GM12878 (cell line): ENCODE measurements around the gene VSTM2L. TPM values are rescaled to one million over a fixed set of nuclear protein-coding genes. Genes with fewer than 3 reads are reported as not detected.

Source experiments
- ATAC-seq: fragments of 200-7000 bp; cut with Tn5 transposase; 3 replicates; pipeline ENCODE4 v1.9.1; 2020; ENCODE audit warnings: mild to moderate bottlenecking, moderate library complexity
- BruUV-seq: library from RNA; stranded (reverse); fragments of 400-500 nt; replicated peaks from 2 replicates; lab custom pipeline; 2021; lab: Mats Ljungman, UMichigan
- CTCF ChIA-PET: fragments of 300-600 bp; sonication (Branson Sonifier 250); formaldehyde crosslinking; extraction: SDS; loops from one replicate; lab custom pipeline; 2021; ENCODE audit warnings: inconsistent platforms; lab: Yijun Ruan, JAX
- POLR2A ChIA-PET: fragments of 350-600 bp; formaldehyde crosslinking; extraction: SDS; loops from one replicate; lab custom pipeline; 2021; ENCODE audit warnings: inconsistent platforms; lab: Charles Lee
- RAD21 ChIA-PET: fragments of 300-600 bp; sonication (Branson Sonifier 250); formaldehyde crosslinking; loops from one replicate; lab custom pipeline; 2023; ENCODE audit warnings: antibody characterized with exemption; ENCODE audit not compliant: unreplicated experiment; lab: Charles Lee
- SMC1A ChIA-PET: fragments of 300-600 bp; sonication (Branson Sonifier 250); formaldehyde crosslinking; loops from one replicate; lab custom pipeline; 2023; ENCODE audit not compliant: unreplicated experiment, uncharacterized antibody; lab: Charles Lee
- DNase-seq: peaks from one replicate; pipeline ENCODE4 v3.0.0-alpha.2; 2011; ENCODE audit warnings: low read depth, low spot score
- FAIRE-seq: peaks from 3 replicates; lab custom pipeline; 2011; peaks lifted over from hg19 to GRCh38; lab: Jason Lieb, UNC
- H2AFZ ChIP-seq: 2 replicates; pipeline ENCODE4 v1.6.0; 2011; ENCODE audit warnings: low read depth, low read length, control low read depth; ENCODE audit not compliant: control insufficient read depth
- H3K27ac ChIP-seq: 2 replicates; pipeline ENCODE4 v1.5.1; 2011; ENCODE audit warnings: control low read depth; ENCODE audit not compliant: control insufficient read depth, insufficient read depth
- H3K27me3 ChIP-seq, 2 experiments: replicated peaks in 1 of 2; 2 replicates each; pipeline versions ENCODE4 v1.6.0 to v1.6.1; 2011; ENCODE audit warnings: low read length in 1 of 2; ENCODE audit not compliant: control insufficient read depth in 2 of 2, insufficient read depth in 2 of 2
- H3K36me3 ChIP-seq, 2 experiments: 2 replicates each; pipeline ENCODE4 v1.5.1; 2011; ENCODE audit warnings: low read length in 1 of 2; ENCODE audit not compliant: control insufficient read depth in 2 of 2, insufficient read depth in 2 of 2
- H3K4me1 ChIP-seq: 2 replicates; pipeline ENCODE4 v1.6.1; 2011; ENCODE audit warnings: mild to moderate bottlenecking, low read length, moderate library complexity, mixed read lengths; ENCODE audit not compliant: control insufficient read depth, insufficient read depth
- H3K4me2 ChIP-seq: 2 replicates; pipeline ENCODE4 v1.6.0; 2011; ENCODE audit warnings: control low read depth; ENCODE audit not compliant: control insufficient read depth, insufficient read depth
- H3K4me3 ChIP-seq: fragments of 200-600 bp; sonication (generic); 2 replicates; pipeline ENCODE4 v1.5.1; 2016
- H3K79me2 ChIP-seq: 2 replicates; pipeline ENCODE4 v1.6.0; 2011; ENCODE audit warnings: low read length; ENCODE audit not compliant: control insufficient read depth, insufficient read depth
- H3K9ac ChIP-seq: 2 replicates; pipeline ENCODE4 v1.8.0; 2011; ENCODE audit warnings: low read length, control low read depth, mixed read lengths; ENCODE audit not compliant: control insufficient read depth, insufficient read depth
- H3K9me3 ChIP-seq: replicated peaks from 3 replicates; pipeline ENCODE4 v1.5.1; 2011; ENCODE audit warnings: mild to moderate bottlenecking, low read length; ENCODE audit not compliant: control insufficient read depth, insufficient read depth
- H4K20me1 ChIP-seq: 2 replicates; pipeline ENCODE4 v1.6.0; 2011; ENCODE audit not compliant: control insufficient read depth, insufficient read depth
- HDAC6 ChIP-seq: fragments of 200-600 bp; sonication (generic); IDR thresholded peaks from one replicate; pipeline ENCODE4 v1.8.0; 2017; ENCODE audit warnings: antibody characterized with exemption; ENCODE audit not compliant: unreplicated experiment
- MTA3 ChIP-seq: IDR thresholded peaks from 2 replicates; pipeline ENCODE4 v1.6.1; 2012; ENCODE audit warnings: low read length, inconsistent platforms, borderline replicate concordance
- SPI1 ChIP-seq: IDR thresholded peaks from 2 replicates; pipeline ENCODE4 v1.6.1; 2011; ENCODE audit warnings: low read depth, mild to moderate bottlenecking, low read length, moderate library complexity, borderline replicate concordance; ENCODE audit not compliant: insufficient read depth
- SREBF1 ChIP-seq: IDR thresholded peaks from 2 replicates; pipeline ENCODE4 v1.6.1; 2012; ENCODE audit warnings: mild to moderate bottlenecking, low read length
- ZNF24 ChIP-seq: fragments of 450-650 bp; IDR thresholded peaks from 2 replicates; pipeline ENCODE4 v1.6.1; 2017; ENCODE audit warnings: antibody characterized with exemption, mild to moderate bottlenecking
- ZNF592 ChIP-seq: fragments of 450-650 bp; IDR thresholded peaks from 2 replicates; pipeline ENCODE4 v1.6.1; 2017; ENCODE audit warnings: mild to moderate bottlenecking, moderate library complexity
- WGBS: methylation state at CpG from one replicate; pipeline ENCODE4 v1.1.6; 2016; ENCODE audit warnings: low lambda C conversion rate; ENCODE audit not compliant: insufficient replicate concordance, insufficient coverage; ENCODE audit errors: missing lambda C conversion rate; 5-methylcytosine and 5-hydroxymethylcytosine counted together
- in situ Hi-C: fragments of 300-500 bp; cut with MboI; formaldehyde crosslinking; loops from 9 replicates; pipeline ENCODE4 v1.14.3; 2018; ENCODE audit warnings: mixed read lengths
- intact Hi-C: fragments of 100-400 bp; cut with micrococcal nuclease; formaldehyde crosslinking; loops from one replicate; pipeline ENCODE4 v1.14.2; 2022; ENCODE audit not compliant: unreplicated experiment
- polyA plus RNA-seq, 11 experiments: library from polyadenylated mRNA; depleted of rRNA in 4 of 11; unstranded in 6 of 11; stranded (reverse) in 5 of 11; fragments of >200 nt; fragmentation: Nextera tagmentation in 4 of 11; fragmentation: Illumina TruSeq in 1 of 11; extraction: Ambion mirVana in 4 of 11; extraction: Trizol in 1 of 11; gene quantifications; 1 replicate in 1 of 11; 2 replicates in 10 of 11; pipeline versions ENCODE4 v1.2.1 to v1.2.3, GENCODE V29; 2011 to 2016; ENCODE audit warnings: inconsistent platforms in 2 of 11, missing spikeins in 2 of 11, low read depth in 1 of 11
- total RNA-seq, 4 experiments: library from RNA; depleted of rRNA in 3 of 4; stranded (reverse); fragments of >200 nt in 3 of 4; fragmentation: Illumina TruSeq in 1 of 4; extraction: Trizol in 1 of 4; gene quantifications; 2 replicates each; pipeline versions ENCODE4 v1.2.1 to v1.2.3, GENCODE V29; 2013 to 2021

VSTM2L gene
- total and polyA plus RNA-seq, 10 of the 15 experiments (the other 5 are each of a cell fraction or from before 2014, with no cell fraction given), result 0.05 to 1.5 (median 0.63) TPM; not detected in 2

GRCh38 chr20:37907677-37908401, 4.9 kb downstream of the VSTM2L start:
- ChIA-PET POLR2A (no interaction called here), SMC1A (interaction anchor here (1.8 kb wide), 1 partner anchor 314 kb away, joined by 6 read pairs; no protein-coding TSS in a partner anchor), RAD21 (no interaction called here), CTCF (interaction anchor here (1.0 kb wide), 1 partner anchor 85 kb away, joined by 3 read pairs; no protein-coding TSS in a partner anchor)
- ATAC-seq, result no peak
- H3K27ac ChIP-seq, result no peak overlapping the region
- H2AFZ ChIP-seq, result no peak overlapping the region
- intact Hi-C loops, result loop anchor here (10.0 kb wide), 1 partner anchor 253 kb away; no protein-coding TSS in a partner anchor
- H3K9me3 ChIP-seq, result no peaks in the 10 kb centered on the region
- H3K4me1 ChIP-seq, result no peaks in the 10 kb centered on the region; the same call in 1 of the 2 replicates
- no peak overlapping the region for H3K4me2 ChIP-seq
- DNase-seq, result no peak
- no peaks in the 10 kb centered on the region for H3K36me3 ChIP-seq
- H3K4me3 ChIP-seq, result no peak overlapping the region
- in situ Hi-C loops, result loop anchor here (5.0 kb wide), 1 partner anchor 84 kb away; no protein-coding TSS in a partner anchor
- H3K27me3 ChIP-seq, result peaks cover 0 to 4% of the 10 kb centered on the region in 2 experiments; a peak in 2 of 4 replicates
- FAIRE-seq, result no peak
- TF ChIP-seq MTA3 (no peak), SPI1 (no peak), ZNF592 (no peak), HDAC6 (no peak), SREBF1 (no peak), ZNF24 (no peak)
- no peaks in the 10 kb centered on the region for H4K20me1 ChIP-seq
- H3K79me2 ChIP-seq, result no peaks in the 10 kb centered on the region
- WGBS, result 45% methylated on average over 17 of the region's 17 CpGs
- H3K9ac ChIP-seq, result no peak overlapping the region
- no TSS peak for BruUV-seq
